Upper lobe of left lung (tissue), 6 donors: ENCODE measurements around the gene MKNK2. TPM values are rescaled to one million over a fixed set of nuclear protein-coding genes. Genes with fewer than 3 reads are reported as not detected.

Source experiments
- ATAC-seq, 2 donors: fragments of 200-7000 bp; cut with Tn5 transposase; one replicate each; pipeline ENCODE4 v1.9.1; 2022; ENCODE audit warnings: mild to moderate bottlenecking in 2 of 2, moderate library complexity in 2 of 2; ENCODE audit not compliant: low FRiP score in 2 of 2
- DNase-seq, 2 donors: peaks; one replicate each; pipeline ENCODE4 v3.0.0-alpha.2; 2019 to 2020
- H3K27ac ChIP-seq, 4 donors: fragments of 200-600 bp; sonication (generic); one replicate each; pipeline ENCODE4 v1.5.1; 2016 to 2019
- H3K27me3 ChIP-seq, 4 donors: fragments of 200-600 bp; sonication (generic); one replicate each; pipeline ENCODE4 v1.5.1; 2017 to 2019
- H3K36me3 ChIP-seq, 4 donors: fragments of 200-600 bp; sonication (generic); one replicate each; pipeline ENCODE4 v1.5.1; 2016 to 2019
- H3K4me1 ChIP-seq, 4 donors: fragments of 200-600 bp; sonication (generic); one replicate each; pipeline ENCODE4 v1.5.1; 2018 to 2019
- H3K4me3 ChIP-seq, 4 donors: fragments of 200-600 bp; sonication (generic); one replicate each; pipeline ENCODE4 v1.5.1; 2017 to 2019; ENCODE audit warnings: mild to moderate bottlenecking in 2 of 4, moderate library complexity in 1 of 4
- H3K9me3 ChIP-seq, 4 donors: fragments of 200-600 bp; sonication (generic); one replicate each; pipeline ENCODE4 v1.5.1; 2018 to 2019
- EP300 ChIP-seq, 4 donors: sonication (generic); formaldehyde crosslinking; IDR thresholded peaks; one replicate each; pipeline ENCODE4 v1.5.1; 2017; ENCODE audit warnings: antibody characterized with exemption in 4 of 4, control low read depth in 2 of 4
- POLR2A ChIP-seq, 4 donors: fragments of 450-650 bp; IDR thresholded peaks; one replicate each; pipeline ENCODE4 v1.5.1; 2016 to 2017; ENCODE audit warnings: antibody characterized with exemption in 4 of 4, mild to moderate bottlenecking in 2 of 4
- POLR2AphosphoS5 ChIP-seq, 2 donors: sonication (generic); formaldehyde crosslinking; IDR thresholded peaks; one replicate each; pipeline ENCODE4 v1.5.1; 2017; ENCODE audit warnings: antibody characterized with exemption in 2 of 2
- WGBS, 2 donors: methylation state at CpG; one replicate each; pipeline ENCODE4 v1.1.5; 2017 to 2018; 5-methylcytosine and 5-hydroxymethylcytosine counted together
- total RNA-seq, 6 donors: library from RNA; depleted of rRNA in 4 of 6; stranded (reverse); fragments of >200 nt in 4 of 6; gene quantifications; one replicate each; pipeline versions ENCODE4 v1.1.0 to v1.2.1, GENCODE V29; 2016 to 2021
- TF ChIP-seq, protein P1 (sequence below), 6 experiments: fragments of 450-650 bp in 4 of 6; fragments of 200-600 bp in 2 of 6; sonication (generic) in 2 of 6; IDR thresholded peaks; one replicate each; pipeline ENCODE4 v1.5.1; 2016 to 2019; ENCODE audit warnings: antibody characterized with exemption in 6 of 6
- donor health status: DM: no; HTN: no; CAD: no; lungs with moderate emphysema.
- donor health status: DM: no; HTN: yes; CAD: no; lungs with severe emphysema.

Gene MKNK2
- total RNA-seq, 6 donors from 2014 or later: 200 to 397 (median 264) TPM

DNA sequence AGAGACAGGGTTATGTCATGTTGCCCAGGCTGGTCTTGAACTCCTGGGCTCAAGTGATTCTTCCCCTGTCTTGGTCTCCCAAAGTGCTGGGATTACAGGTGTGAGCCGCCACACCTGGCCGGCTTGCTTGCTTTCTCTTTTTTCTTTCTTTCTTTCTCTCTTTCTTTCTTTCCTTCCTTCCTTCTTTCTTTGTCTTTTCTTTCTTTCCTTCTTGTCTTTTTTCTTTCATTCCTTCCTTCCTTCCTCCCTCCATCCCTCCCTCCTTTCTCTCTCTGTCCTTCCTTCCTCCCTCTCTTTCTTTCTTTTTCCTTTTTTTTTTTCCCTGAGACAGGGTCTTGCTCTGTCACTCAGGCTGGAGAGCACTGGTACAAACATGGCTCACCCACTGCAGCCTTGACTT, 28.8 kb downstream of the MKNK2 start:
- H3K36me3 ChIP-seq: no peaks in the 10 kb centered on the region
- H3K27ac ChIP-seq: no peak overlapping the region
- peaks cover 3 to 13% (median 4%) of the 10 kb centered on the region in 4 donors for H3K4me1 ChIP-seq
- WGBS, 2 donors: 94 to 100% methylated on average over 2 of the region's 2 CpGs
- DNase-seq (no peak), ATAC-seq (no peak)
- H3K27me3 ChIP-seq: no peaks in the 10 kb centered on the region
- H3K4me3 ChIP-seq: no peak overlapping the region
- TF ChIP-seq EP300 (IDR thresholded peaks at IDR 0.05) (no peak), POLR2AphosphoS5 (IDR thresholded peaks at IDR 0.05) (no peak), POLR2A (IDR thresholded peaks at IDR 0.05) (no peak)
- TF ChIP-seq, protein P1, sequence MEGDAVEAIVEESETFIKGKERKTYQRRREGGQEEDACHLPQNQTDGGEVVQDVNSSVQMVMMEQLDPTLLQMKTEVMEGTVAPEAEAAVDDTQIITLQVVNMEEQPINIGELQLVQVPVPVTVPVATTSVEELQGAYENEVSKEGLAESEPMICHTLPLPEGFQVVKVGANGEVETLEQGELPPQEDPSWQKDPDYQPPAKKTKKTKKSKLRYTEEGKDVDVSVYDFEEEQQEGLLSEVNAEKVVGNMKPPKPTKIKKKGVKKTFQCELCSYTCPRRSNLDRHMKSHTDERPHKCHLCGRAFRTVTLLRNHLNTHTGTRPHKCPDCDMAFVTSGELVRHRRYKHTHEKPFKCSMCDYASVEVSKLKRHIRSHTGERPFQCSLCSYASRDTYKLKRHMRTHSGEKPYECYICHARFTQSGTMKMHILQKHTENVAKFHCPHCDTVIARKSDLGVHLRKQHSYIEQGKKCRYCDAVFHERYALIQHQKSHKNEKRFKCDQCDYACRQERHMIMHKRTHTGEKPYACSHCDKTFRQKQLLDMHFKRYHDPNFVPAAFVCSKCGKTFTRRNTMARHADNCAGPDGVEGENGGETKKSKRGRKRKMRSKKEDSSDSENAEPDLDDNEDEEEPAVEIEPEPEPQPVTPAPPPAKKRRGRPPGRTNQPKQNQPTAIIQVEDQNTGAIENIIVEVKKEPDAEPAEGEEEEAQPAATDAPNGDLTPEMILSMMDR (IDR thresholded peaks at IDR 0.05): no peak
- H3K9me3 ChIP-seq: peaks cover 0 to 5% (median 2%) of the 10 kb centered on the region in 4 donors

DNA sequence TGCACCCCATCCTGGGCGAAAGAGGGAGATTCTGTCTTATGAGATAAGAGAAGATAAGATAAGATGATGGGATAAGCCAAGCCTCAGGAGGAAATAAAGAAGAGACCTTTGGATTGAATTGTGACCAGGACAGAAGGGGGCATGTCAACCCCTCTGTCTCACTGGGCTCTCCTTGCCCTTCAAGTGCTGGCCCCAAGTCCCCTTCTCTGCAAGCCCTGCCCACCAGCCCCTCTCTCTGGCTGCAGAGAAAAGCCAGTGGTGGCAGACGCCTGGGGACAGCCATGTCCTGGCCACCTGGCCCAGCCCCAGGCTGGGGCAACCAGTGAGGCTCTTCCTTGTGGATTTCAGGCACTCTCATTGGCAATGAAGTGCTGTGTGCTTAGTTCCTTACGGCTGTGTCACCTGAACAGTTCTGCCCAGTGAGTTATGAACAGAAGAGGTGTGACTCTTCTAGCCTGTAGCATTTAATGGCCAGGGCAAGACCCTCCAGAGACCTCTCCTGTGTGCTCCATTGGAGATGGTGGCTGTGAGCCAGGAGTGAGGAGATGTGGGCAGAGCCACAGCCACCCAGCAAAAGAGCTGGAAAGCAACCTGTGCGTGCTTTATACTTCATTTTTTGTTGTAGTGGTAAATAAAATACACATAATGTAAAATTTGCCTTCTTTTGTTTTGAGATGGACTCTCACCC, 29.4 kb downstream of the MKNK2 start:
- Histone ChIP-seq H3K4me1 (peaks cover 2 to 9% (median 5%) of the 10 kb centered on the region in 4 donors), H3K36me3 (no peaks in the 10 kb centered on the region), H3K27ac (peak overlapping the region in 1 of 4 donors; percentile 4), H3K4me3 (no peak overlapping the region), H3K27me3 (no peaks in the 10 kb centered on the region), H3K9me3 (peaks cover 0 to 5% (median 2%) of the 10 kb centered on the region in 4 donors)
- 74 to 89% methylated on average over 3 to 4 of the region's 4 CpGs for WGBS, 2 donors
- TF ChIP-seq, protein P1 (IDR thresholded peaks at IDR 0.05): no peak
- TF ChIP-seq POLR2A (IDR thresholded peaks at IDR 0.05) (no peak), POLR2AphosphoS5 (IDR thresholded peaks at IDR 0.05) (no peak), EP300 (IDR thresholded peaks at IDR 0.05) (no peak)
- DNase-seq (peak in 1 of 2 donors; percentile 54), ATAC-seq (no peak)

DNA sequence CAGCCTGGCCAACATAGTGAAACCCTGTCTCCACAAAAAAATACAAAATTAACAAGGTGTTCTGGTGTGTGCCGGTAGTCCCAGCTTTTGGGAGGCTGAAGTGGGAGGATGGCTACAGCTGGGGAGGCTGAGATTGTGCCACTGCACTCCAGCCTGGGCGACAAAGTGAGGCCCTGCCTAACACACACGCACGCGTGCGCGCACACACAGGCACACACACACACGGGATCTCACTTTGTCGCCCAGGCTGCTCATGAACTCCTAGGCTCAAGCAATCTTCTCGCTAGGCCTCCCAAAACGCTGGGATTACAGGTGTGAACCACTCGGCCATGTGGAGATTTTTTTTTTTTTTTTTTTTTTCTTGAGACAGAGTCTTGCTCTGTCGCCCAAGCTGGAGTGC, 32.3 kb downstream of the MKNK2 start:
- H3K27me3 ChIP-seq: no peaks in the 10 kb centered on the region
- DNase-seq (no peak), ATAC-seq (no peak)
- peaks cover 19 to 29% (median 23%) of the 10 kb centered on the region in 4 donors for H3K4me1 ChIP-seq
- no peaks in the 10 kb centered on the region for H3K9me3 ChIP-seq
- TF ChIP-seq POLR2A (IDR thresholded peaks at IDR 0.05) (no peak), POLR2AphosphoS5 (IDR thresholded peaks at IDR 0.05) (no peak), EP300 (IDR thresholded peaks at IDR 0.05) (no peak)
- TF ChIP-seq, protein P1 (IDR thresholded peaks at IDR 0.05): no peak
- H3K27ac ChIP-seq: no peak overlapping the region
- WGBS, 2 donors: 87 to 91% methylated on average over 13 of the region's 13 CpGs
- H3K4me3 ChIP-seq: no peak overlapping the region
- no peaks in the 10 kb centered on the region for H3K36me3 ChIP-seq

DNA sequence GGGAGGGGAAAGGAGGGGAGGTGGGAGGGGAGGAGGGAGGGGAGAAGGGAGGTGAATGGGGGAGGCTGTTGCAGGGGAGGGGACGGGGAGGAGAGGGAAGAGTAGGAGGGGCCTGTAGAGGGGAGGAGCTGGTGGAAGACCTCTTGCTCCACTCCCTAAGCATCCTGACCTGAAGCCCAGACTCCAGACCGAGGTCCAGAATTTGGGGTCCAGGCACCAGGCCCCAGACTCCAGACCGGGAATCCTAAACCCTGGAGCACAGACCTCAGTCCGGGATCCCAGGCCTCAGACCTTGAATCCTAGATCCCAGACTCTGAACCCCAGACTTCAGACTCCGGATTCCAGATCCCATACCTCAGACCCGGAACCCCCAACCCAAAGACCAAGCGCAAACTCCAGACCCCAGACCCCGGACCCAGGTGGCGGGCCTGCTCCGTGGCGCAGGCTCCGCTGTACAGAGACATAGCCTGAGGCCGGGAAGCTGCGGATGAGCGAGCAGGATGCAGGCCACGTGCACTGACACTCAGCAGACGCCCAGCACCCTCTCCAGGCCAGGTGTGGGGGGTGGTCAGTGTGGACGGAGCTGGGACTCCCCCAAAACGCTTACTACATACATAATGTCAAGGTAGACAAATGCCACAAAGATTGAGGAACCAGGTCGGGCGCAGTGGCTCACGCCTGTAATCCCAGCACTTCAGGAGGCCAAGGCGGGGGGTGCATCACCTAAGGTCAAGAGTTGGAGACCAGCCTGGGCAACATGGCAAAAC, 34.8 kb downstream of the MKNK2 start:
- H3K4me1 ChIP-seq: peaks cover 19 to 36% (median 24%) of the 10 kb centered on the region in 4 donors
- no peaks in the 10 kb centered on the region for H3K27me3 ChIP-seq
- peak overlapping the region in 3 of 4 donors; percentile 31 to 86 (median 65) for H3K27ac ChIP-seq
- peak; percentile 84 to 87 for ATAC-seq
- H3K4me3 ChIP-seq: peak overlapping the region in 3 of 4 donors; percentile 66 to 81 (median 68)
- WGBS, 2 donors: 69 to 77% methylated on average over 16 to 22 of the region's 23 CpGs
- H3K36me3 ChIP-seq: no peaks in the 10 kb centered on the region
- no peak for TF ChIP-seq POLR2A (IDR thresholded peaks at IDR 0.05)
- TF ChIP-seq, protein P1 (IDR thresholded peaks at IDR 0.05): no peak
- no peak for TF ChIP-seq EP300 (IDR thresholded peaks at IDR 0.05)
- TF ChIP-seq POLR2AphosphoS5 (IDR thresholded peaks at IDR 0.05): no peak
- no peaks in the 10 kb centered on the region for H3K9me3 ChIP-seq
- DNase-seq: peak; percentile 78
